ENCODE measurements around the gene ITGAE. TPM values are rescaled to one million over a fixed set of nuclear protein-coding genes. Genes with fewer than 3 reads are reported as not detected.
A peak's percentile ranks its signal among the peaks of the same experiment; 100 is the strongest.

Gene ITGAE
- total RNA-seq, 2 experiments from 2014 or later = 31.8 to 32.4 TPM

DNA sequence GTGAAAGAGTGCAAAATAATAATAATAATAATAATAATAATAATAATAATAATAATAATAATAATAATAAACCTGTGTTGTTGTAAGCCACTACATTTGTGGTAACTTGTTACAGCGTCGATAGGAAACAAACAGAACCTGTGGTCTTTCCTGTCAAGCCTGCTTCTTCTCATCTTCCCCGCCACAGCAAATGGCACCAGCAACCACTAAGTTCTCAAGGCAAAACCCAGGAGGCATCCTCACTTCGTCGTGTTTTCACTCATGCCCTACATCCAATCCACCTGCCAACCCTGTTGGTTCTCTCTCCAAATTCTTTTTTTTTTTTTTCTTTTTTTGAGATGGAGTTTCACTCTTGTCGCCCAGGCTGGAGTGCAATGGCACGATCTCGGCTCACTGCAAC, 34.2 kb downstream of the ITGAE start:
- H3K9me3 Mint-ChIP-seq = peaks cover 5% of the 10 kb centered on the region
- TF ChIP-seq, protein P1, sequence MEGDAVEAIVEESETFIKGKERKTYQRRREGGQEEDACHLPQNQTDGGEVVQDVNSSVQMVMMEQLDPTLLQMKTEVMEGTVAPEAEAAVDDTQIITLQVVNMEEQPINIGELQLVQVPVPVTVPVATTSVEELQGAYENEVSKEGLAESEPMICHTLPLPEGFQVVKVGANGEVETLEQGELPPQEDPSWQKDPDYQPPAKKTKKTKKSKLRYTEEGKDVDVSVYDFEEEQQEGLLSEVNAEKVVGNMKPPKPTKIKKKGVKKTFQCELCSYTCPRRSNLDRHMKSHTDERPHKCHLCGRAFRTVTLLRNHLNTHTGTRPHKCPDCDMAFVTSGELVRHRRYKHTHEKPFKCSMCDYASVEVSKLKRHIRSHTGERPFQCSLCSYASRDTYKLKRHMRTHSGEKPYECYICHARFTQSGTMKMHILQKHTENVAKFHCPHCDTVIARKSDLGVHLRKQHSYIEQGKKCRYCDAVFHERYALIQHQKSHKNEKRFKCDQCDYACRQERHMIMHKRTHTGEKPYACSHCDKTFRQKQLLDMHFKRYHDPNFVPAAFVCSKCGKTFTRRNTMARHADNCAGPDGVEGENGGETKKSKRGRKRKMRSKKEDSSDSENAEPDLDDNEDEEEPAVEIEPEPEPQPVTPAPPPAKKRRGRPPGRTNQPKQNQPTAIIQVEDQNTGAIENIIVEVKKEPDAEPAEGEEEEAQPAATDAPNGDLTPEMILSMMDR (IDR thresholded peaks at IDR 0.05) = no peak
- intact Hi-C loops (cut with micrococcal nuclease) = loop anchor here (10.0 kb wide), 1 partner anchor 52 kb away; no protein-coding TSS in a partner anchor
- POLR2A ChIA-PET = interaction anchor here (0.7 to 0.9 kb wide), 2 partner anchors 15 to 29 kb away, joined by 3 to 5 read pairs; no protein-coding TSS in a partner anchor
- H3K4me1 Mint-ChIP-seq (ENCODE audit: low read depth) = peaks cover 80% of the 10 kb centered on the region
- ATAC-seq (no peak), DNase-seq (peak; percentile 58)
- CTCF ChIA-PET = interaction anchor here (1.3 to 4.6 kb wide), 4 partner anchors 9 to 60 kb away, joined by 3 to 22 read pairs (median 10); no protein-coding TSS in a partner anchor
- no peak overlapping the region for H3K4me3 Mint-ChIP-seq
- H3K36me3 Mint-ChIP-seq (ENCODE audit: low read depth) = peaks cover 10% of the 10 kb centered on the region
- peaks cover 8% of the 10 kb centered on the region for H3K27me3 Mint-ChIP-seq
- peak overlapping the region; percentile 47 for H3K27ac Mint-ChIP-seq

DNA sequence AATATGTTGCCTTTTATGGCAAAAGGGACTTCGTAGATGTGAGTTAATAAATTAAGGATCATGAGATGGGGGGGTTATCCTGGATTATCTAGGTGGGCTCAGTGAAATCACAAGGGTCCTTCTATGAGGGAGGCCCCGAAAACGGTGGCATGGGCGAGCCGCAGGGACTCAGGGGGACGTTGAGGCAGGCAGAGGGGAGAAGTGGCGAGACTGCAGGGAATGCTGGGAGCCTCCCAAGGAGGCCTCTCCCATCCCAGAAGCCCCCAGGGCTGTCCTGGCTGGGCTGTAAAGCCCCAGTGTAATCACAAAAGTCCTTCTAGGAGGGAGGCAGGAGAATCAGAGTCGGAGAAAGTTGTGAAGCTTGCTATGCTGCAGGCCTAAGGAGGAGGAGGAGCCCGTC, 35.0 kb downstream of the ITGAE start:
- peaks cover 76% of the 10 kb centered on the region for H3K4me1 Mint-ChIP-seq (ENCODE audit: low read depth)
- intact Hi-C loops (cut with micrococcal nuclease) = loop anchor here (10.0 kb wide), 1 partner anchor 51 kb away; no protein-coding TSS in a partner anchor

DNA sequence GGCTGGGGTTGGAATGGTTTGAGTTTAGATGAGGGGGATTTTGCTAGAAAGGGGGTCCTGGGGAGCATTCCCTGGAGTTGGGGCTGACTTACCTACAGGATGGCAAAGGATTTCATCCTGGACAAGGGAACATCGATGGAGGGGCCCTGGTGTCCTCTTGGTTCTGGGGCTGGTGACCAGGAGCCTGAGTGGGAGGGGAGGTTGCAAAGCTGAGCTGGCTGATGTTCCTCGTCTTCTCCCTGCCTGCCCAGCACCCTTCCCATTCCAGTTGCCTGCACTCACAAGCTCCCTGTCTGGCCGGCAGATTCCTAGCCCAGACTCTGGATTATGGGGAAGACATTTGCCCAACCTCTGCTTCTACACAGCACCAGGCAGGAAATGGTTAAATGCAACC, 37.2 kb downstream of the ITGAE start:
- H3K27me3 Mint-ChIP-seq = peaks cover 10% of the 10 kb centered on the region
- peaks cover 19% of the 10 kb centered on the region for H3K9me3 Mint-ChIP-seq
- TF ChIP-seq, protein P1 (IDR thresholded peaks at IDR 0.05) = no peak
- POLR2A ChIA-PET = interaction anchor here (1.1 to 2.7 kb wide), 5 partner anchors 8 to 52 kb away, joined by 3 to 21 read pairs (median 6); no protein-coding TSS in a partner anchor
- no peak for ATAC-seq
- H3K36me3 Mint-ChIP-seq (ENCODE audit: low read depth) = peaks cover 29% of the 10 kb centered on the region
- H3K4me3 Mint-ChIP-seq = peak overlapping the region; percentile 43
- H3K27ac Mint-ChIP-seq = peak overlapping the region; percentile 97
- no peak for DNase-seq
- peaks cover 60% of the 10 kb centered on the region for H3K4me1 Mint-ChIP-seq (ENCODE audit: low read depth)
- CTCF ChIA-PET = interaction anchor here (1.1 to 2.1 kb wide), 2 partner anchors 24 to 26 kb away, joined by 3 to 9 read pairs; no protein-coding TSS in a partner anchor
- intact Hi-C loops (cut with micrococcal nuclease) = loop anchor here (5.0 to 10.0 kb wide), 2 partner anchors 34 to 49 kb away; no protein-coding TSS in a partner anchor

More for the DNA sequence above, 35.0 kb downstream of the ITGAE start:
- CTCF ChIA-PET = interaction anchor here (1.0 to 4.6 kb wide), 4 partner anchors 8 to 61 kb away, joined by 3 to 22 read pairs (median 10); no protein-coding TSS in a partner anchor
- Mint-ChIP-seq H3K27me3 (peaks cover 7% of the 10 kb centered on the region), H3K9me3 (peaks cover 7% of the 10 kb centered on the region), H3K36me3 (ENCODE audit: low read depth) (peaks cover 15% of the 10 kb centered on the region), H3K27ac (peak overlapping the region; percentile 97), H3K4me3 (no peak overlapping the region)
- TF ChIP-seq, protein P1 (IDR thresholded peaks at IDR 0.05) = no peak
- POLR2A ChIA-PET = interaction anchor here (0.7 to 1.8 kb wide), 4 partner anchors 14 to 55 kb away, joined by 3 to 6 read pairs (median 4); no protein-coding TSS in a partner anchor
- ATAC-seq = no peak
- DNase-seq = no peak

DNA sequence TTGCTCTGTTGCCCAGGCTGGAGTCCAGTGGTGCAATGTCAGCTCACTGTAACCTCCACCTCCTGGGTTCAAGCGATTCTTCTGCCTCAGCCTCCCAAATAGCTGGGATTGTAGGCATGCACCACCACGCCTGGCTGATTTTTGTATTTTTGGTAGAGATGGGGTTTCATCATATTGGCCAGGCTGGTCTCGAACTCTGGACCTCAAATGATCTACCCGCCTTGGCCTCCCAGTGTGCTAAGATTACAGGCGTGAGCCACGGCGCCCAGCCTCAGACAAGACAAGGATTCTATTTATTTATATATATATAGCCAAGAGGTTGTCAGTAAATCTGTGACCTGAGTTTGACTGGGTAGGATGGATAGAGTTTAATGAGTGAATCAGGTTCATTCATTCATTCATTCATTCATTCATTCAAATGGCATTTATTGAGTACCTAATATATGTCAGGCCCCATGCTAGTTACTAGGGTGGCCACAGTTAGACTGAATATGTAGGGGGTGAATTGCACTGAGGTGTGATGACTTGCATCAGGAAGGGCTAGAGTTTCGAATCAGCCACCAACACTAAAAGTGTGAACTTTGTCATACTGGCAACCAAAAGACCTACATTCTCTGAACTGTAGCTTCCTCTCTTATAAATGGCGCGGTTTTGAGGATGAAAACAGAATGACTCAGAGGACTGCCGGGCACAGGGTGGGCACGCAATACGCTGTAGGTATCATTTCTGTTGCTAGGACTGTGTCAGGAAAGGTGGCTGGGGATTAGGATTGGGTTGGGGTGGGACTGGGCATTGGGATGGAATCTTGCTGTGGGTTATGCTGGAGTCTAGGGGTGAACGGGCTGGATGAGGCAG, 37.8 kb downstream of the ITGAE start:
- ATAC-seq = peak; percentile 67
- Mint-ChIP-seq H3K27me3 (peaks cover 6% of the 10 kb centered on the region), H3K4me1 (ENCODE audit: low read depth) (peaks cover 53% of the 10 kb centered on the region), H3K4me3 (peak overlapping the region; percentile 43), H3K36me3 (ENCODE audit: low read depth) (peaks cover 24% of the 10 kb centered on the region), H3K9me3 (peaks cover 19% of the 10 kb centered on the region), H3K27ac (peak overlapping the region; percentile 97)
- CTCF ChIA-PET = interaction anchor here (1.0 to 2.1 kb wide), 3 partner anchors 23 to 52 kb away, joined by 3 to 9 read pairs (median 3); no protein-coding TSS in a partner anchor
- POLR2A ChIA-PET = interaction anchor here (1.1 to 2.7 kb wide), 6 partner anchors 8 to 51 kb away, joined by 3 to 21 read pairs (median 5); no protein-coding TSS in a partner anchor
- TF ChIP-seq, protein P1 (IDR thresholded peaks at IDR 0.05) = no peak
- DNase-seq = peak; percentile 79
- intact Hi-C loops (cut with micrococcal nuclease) = loop anchor here (5.0 to 10.0 kb wide), 2 partner anchors 34 to 48 kb away; no protein-coding TSS in a partner anchor

Measured in activated CD8-positive, alpha-beta T cell treated with anti-CD3 and anti-CD28 coated beads for 36 hours (primary cell).